Measurements from ENCODE around the gene PRAMEF8. TPM values are rescaled to one million over a fixed set of nuclear protein-coding genes. Genes with fewer than 3 reads are reported as not detected.
"Not testable (repeated sequence)": the region's sequence is repeated elsewhere in the genome, so short reads cannot be mapped to it uniquely, and the experiment has no call there.

The PRAMEF8 gene
- total RNA-seq (not detected), polyA plus RNA-seq (not detected)

DNA sequence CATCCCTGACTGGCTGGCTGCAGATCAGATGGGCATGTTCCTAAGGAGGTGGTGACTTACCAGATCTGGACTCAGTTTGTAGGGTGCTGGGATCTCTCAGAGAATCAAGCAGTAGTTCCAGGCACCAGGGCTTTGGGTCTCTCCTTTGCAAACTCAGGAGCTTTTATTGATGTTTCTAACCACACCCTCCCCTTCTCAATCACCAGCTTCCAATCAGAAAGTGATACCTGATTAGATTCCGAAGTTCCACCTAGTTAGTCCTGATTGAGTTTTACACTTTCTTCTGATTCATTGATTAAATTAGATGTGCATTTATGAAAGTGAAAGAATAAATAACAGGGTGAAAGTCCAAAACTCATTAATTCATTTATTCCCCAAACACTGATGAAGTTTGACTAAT is at the start of gene PRAMEF8:
Gene PRAMEF8 (minus strand): TSS at position 101 of the 400 bp plus-strand sequence. CDS start 1,046 bp downstream, outside the sequence.
- DNase-seq (ENCODE audit: extremely low spot score); H3K4me3 ChIP-seq (ENCODE audit: low read depth, low read length); H3K4me1 ChIP-seq (ENCODE audit: insufficient read depth); H3K27ac ChIP-seq (ENCODE audit: low read depth); H3K36me3 ChIP-seq (ENCODE audit: insufficient read depth): not testable (repeated sequence)
- no CpG with 5 or more reads among the region's 1 CpG for WGBS

DNA sequence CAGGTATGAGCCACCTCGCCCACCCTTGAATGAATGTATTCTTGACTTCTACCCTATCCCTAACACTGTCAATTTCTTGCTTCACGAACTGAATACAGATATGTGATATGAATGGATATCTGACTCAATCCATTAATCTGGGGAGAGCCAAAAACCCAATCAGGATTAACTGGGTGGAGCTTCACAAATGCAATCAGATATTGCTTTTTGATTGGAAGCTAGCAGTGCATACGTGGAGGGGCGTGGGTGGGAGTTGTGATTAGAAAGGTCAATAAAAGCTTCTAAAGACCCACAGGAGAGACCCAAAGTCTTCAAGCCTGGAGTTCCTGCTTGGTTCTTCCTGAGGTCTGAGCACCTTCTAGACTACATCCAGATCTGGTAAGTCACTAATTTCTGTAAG is 30.3 kb upstream of the PRAMEF8 start, which contains the start of gene PRAMEF15:
Gene PRAMEF15 (plus strand): TSS at position 301 of the 400 bp plus-strand sequence. CDS start 2,827 bp downstream, outside the sequence.
- H3K4me1 ChIP-seq (ENCODE audit: insufficient read depth); H3K36me3 ChIP-seq (ENCODE audit: insufficient read depth); DNase-seq (ENCODE audit: extremely low spot score); H3K4me3 ChIP-seq (ENCODE audit: low read depth, low read length); H3K27ac ChIP-seq (ENCODE audit: low read depth): not testable (repeated sequence)
- WGBS, result 52% methylated on average over 3 of the region's 4 CpGs

DNA sequence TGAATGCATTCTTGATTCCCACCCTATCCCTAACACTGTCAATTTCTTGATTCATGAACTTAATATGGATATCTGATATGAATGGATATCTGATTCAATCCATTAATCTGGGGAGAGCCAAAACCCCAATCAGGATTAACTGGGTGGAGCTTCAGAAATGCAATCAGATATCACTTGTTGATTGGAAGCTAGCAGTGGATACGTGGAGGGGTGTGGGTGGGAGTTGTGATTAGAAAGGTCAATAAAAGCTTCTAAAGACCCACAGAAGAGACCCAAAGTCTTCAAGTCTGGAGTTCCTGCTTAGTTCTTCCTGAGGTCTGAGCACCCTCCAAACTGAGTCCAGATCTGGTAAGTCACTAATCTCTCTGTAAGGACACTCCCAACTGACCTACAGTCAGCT is 18.3 kb upstream of the PRAMEF8 start, which contains the start of gene PRAMEF33:
Gene PRAMEF33 (plus strand): TSS at position 301 of the 400 bp plus-strand sequence. CDS start 2,416 bp downstream, outside the sequence.
- H3K4me1 ChIP-seq (ENCODE audit: insufficient read depth); DNase-seq (ENCODE audit: extremely low spot score); H3K4me3 ChIP-seq (ENCODE audit: low read depth, low read length); H3K36me3 ChIP-seq (ENCODE audit: insufficient read depth); H3K27ac ChIP-seq (ENCODE audit: low read depth): not testable (repeated sequence)
- WGBS, result no CpG with 5 or more reads among the region's 1 CpG

DNA sequence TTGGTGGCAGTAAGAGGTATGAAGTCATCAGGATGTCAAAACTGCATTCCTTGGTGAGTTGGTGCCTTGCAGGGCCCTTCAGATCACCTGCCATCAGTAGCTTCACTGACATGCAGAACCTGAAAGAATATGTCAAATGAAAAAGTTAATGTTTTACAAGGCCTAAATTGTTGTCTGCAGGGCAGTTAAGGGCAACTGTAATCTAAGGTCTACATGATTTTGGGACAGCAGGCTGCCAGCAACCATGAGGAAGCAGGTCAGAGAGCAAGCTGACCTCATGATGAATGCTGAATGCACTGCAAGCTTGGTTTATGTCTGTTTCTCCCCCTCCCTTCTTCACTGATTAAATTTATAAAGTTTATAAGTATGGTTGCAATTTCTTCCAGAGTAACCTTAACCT is 17.3 kb upstream of the PRAMEF8 start:
- not testable (repeated sequence) for H3K4me1 ChIP-seq (ENCODE audit: insufficient read depth); H3K36me3 ChIP-seq (ENCODE audit: insufficient read depth); DNase-seq (ENCODE audit: extremely low spot score); H3K27ac ChIP-seq (ENCODE audit: low read depth); H3K4me3 ChIP-seq (ENCODE audit: low read depth, low read length)

DNA sequence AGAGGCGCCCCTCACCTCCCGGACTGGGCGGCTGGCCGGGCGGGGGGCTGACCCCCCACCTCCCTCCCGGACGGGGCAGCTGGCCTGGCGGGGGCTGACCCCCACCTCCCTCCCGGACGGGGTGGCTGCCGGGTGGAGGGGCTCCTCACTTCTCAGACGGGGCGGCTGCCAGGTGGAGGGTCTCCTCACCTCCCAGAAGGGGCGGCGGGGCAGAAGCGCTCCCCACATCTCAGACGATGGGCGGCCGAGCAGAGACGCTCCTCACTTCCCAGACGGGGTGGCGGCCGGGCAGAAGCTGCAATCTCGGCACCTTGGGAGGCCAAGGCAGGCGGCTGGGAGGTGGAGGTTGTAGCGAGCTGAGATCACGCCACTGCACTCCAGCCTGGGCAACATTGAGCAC is 13.8 kb upstream of the PRAMEF8 start:
- H3K4me1 ChIP-seq (ENCODE audit: insufficient read depth); H3K4me3 ChIP-seq (ENCODE audit: low read depth, low read length); DNase-seq (ENCODE audit: extremely low spot score); H3K36me3 ChIP-seq (ENCODE audit: insufficient read depth); H3K27ac ChIP-seq (ENCODE audit: low read depth): not testable (repeated sequence)
- 95% methylated on average over 9 of the region's 27 CpGs for WGBS

DNA sequence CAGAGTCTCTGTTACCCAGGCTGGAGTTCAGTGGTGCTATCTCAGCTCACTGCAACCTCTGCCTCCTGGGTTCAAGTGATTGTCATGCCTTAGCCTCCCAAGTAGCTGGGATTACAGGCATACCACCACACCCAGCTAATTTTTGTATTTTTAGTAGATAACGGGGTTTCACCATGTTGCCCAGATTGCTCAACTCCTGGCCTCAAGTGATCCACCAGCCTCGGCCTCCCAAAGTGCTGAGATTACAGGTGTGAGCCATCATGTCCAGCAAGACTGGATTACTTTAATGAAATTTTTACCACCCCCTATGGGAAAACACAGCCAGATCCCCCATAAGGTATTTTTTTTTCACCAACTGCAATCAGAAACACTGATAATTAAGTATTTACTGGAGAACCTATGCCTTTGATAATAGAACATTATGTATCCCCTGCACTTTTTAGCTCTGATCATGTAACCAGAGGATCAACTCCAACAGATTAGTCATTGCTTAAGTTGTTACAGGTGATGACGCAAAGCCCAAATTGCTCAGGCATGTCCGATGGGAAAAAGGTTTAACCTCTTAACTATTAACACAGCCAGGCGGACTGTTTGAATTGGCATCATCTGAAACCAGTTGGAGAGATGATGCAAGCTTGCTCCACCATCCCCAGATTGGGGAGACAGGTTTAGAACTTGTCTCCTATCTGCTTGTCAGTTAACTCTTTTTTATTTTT is 12.4 kb upstream of the PRAMEF8 start:
- not testable (repeated sequence) for H3K36me3 ChIP-seq (ENCODE audit: insufficient read depth); DNase-seq (ENCODE audit: extremely low spot score)

DNA sequence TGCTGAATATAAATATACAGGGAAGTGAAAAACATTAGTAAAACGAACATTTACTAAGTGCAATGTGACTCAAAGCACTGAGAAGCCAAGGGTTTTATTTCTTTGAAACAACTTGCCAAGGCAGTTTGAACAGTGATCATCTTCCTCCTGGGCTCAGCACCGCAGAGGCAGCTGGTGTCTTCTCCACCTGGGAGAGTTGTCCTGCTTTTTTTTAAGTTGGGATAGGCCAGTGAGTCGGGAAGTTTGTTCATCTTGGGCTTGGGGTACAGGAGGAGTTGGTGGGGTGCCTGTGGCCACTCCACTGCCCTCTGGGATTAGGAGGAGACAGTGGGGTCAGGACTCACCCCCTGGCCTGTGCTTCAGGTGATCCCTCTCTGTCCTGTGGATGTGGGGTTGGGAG is 4.1 kb upstream of the PRAMEF8 start:
- not testable (repeated sequence) for H3K4me3 ChIP-seq (ENCODE audit: low read depth, low read length); H3K4me1 ChIP-seq (ENCODE audit: insufficient read depth); DNase-seq (ENCODE audit: extremely low spot score); H3K36me3 ChIP-seq (ENCODE audit: insufficient read depth); H3K27ac ChIP-seq (ENCODE audit: low read depth)
- 74% methylated on average over 2 of the region's 3 CpGs for WGBS

More for the DNA sequence above, 12.4 kb upstream of the PRAMEF8 start:
- not testable (repeated sequence) for H3K4me1 ChIP-seq (ENCODE audit: insufficient read depth); H3K4me3 ChIP-seq (ENCODE audit: low read depth, low read length); H3K27ac ChIP-seq (ENCODE audit: low read depth)
- 89% methylated on average over 2 of the region's 5 CpGs for WGBS

DNA sequence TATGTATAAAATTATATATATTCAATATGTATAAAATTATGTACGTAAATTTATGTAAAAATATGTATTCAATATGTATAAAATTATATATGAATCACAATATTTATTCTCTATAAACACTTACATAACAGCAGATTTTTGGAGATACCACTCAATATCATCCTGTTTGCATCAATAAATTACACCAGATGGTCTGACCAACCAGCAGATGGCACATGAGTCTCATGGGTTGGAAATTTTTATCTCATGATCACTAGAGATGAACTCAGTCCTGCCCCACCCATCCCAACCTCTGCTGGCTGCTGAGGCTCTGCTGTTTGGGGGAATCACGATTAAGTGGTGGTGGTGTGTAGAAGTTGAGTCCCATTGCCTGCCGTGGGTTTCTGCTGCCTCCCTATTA is 5.3 kb downstream of the PRAMEF8 start:
- DNase-seq (ENCODE audit: extremely low spot score); H3K36me3 ChIP-seq (ENCODE audit: insufficient read depth); H3K4me3 ChIP-seq (ENCODE audit: low read depth, low read length); H3K4me1 ChIP-seq (ENCODE audit: insufficient read depth); H3K27ac ChIP-seq (ENCODE audit: low read depth): not testable (repeated sequence)
- WGBS, result 70% methylated on average over 3 of the region's 3 CpGs

DNA sequence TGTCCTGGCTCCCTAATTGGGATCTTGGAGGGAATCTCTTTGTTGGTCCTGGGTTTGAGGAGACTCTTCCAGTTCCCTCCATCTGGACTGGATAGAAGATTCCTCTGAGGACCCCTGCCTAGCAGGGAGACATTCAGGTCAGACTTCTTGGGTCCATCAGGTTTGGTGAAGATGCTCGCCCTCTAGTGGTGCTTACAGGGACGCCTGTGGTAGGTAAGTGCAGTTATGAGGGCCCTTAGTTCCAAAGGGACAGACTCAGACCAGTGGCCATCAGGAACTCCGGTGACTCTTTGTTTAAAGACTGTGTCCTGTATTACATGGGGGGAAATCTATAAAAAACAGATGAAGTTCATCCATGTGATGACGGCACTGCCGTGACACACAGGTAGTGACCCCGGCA is 7.9 kb downstream of the PRAMEF8 start:
- H3K36me3 ChIP-seq (ENCODE audit: insufficient read depth); H3K4me1 ChIP-seq (ENCODE audit: insufficient read depth); DNase-seq (ENCODE audit: extremely low spot score); H3K4me3 ChIP-seq (ENCODE audit: low read depth, low read length); H3K27ac ChIP-seq (ENCODE audit: low read depth): not testable (repeated sequence)
- 56% methylated on average over 5 of the region's 6 CpGs for WGBS

DNA sequence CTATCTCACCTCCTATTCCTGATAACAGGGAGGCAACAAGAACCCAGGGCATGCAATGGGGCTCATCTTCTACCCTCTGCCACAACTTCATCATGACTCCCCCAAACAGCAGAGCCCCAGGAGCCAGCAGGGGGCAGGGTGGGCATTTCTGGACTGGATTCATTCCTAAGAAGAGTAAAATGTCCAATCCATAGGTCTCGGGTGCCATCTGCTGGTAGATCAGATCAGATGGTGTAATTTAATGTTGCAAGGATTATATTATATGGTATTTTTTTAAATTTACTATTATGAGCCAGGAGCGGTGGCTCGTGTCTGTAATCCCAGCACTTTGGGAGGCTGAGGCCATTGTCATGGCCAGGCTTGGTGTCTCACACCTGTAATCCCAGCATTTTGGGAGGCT is 19.8 kb downstream of the PRAMEF8 start:
- H3K4me1 ChIP-seq (ENCODE audit: insufficient read depth); H3K4me3 ChIP-seq (ENCODE audit: low read depth, low read length); DNase-seq (ENCODE audit: extremely low spot score); H3K36me3 ChIP-seq (ENCODE audit: insufficient read depth); H3K27ac ChIP-seq (ENCODE audit: low read depth): not testable (repeated sequence)
- 50% methylated on average over 2 of the region's 3 CpGs for WGBS

DNA sequence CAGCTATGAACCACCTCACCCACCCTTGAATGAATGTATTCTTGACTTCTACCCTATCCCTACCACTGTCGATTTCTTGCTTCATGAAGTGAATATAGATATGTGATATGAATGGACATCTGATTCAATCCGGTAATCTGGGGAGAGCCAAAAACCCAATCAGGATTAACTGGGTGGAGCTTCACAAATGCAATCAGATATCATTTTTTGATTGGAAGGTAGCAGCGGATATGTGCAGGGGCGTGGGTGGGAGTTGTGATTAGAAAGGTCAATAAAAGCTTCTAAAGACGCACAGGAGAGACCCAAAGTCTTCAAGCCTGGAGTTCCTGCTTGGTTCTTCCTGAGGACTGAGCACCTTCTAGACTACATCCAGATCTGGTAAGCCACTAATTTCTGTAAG is 31.0 kb downstream of the PRAMEF8 start, which contains the start of gene PRAMEF5:
Gene PRAMEF5 (plus strand): TSS at position 301 of the 400 bp plus-strand sequence. CDS start 5,071 bp downstream, outside the sequence.
- 92% methylated on average over 2 of the region's 5 CpGs for WGBS
- not testable (repeated sequence) for H3K4me3 ChIP-seq (ENCODE audit: low read depth, low read length); H3K4me1 ChIP-seq (ENCODE audit: insufficient read depth); H3K36me3 ChIP-seq (ENCODE audit: insufficient read depth); H3K27ac ChIP-seq (ENCODE audit: low read depth); DNase-seq (ENCODE audit: extremely low spot score)

DNA sequence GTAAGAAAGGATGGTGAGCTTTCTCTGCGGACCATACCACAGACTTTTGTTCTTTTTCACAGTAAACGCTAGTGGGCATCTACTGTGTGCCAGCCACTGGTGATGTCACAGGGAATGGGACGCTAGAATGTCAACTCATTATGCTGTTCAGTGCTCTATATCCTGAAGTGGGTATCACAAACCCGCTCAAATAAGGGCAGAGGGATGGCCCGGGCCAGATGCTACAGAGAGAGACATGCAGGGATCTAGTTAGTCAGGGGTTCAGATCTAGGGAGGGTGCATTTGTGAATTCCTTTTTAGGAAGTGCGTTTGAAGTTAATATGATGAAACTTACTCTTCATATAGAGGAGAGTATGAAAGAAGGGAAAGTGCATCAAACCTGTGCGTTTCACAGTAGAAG is 37.8 kb downstream of the PRAMEF8 start:
- H3K4me1 ChIP-seq (ENCODE audit: insufficient read depth); DNase-seq (ENCODE audit: extremely low spot score); H3K36me3 ChIP-seq (ENCODE audit: insufficient read depth); H3K4me3 ChIP-seq (ENCODE audit: low read depth, low read length); H3K27ac ChIP-seq (ENCODE audit: low read depth): not testable (repeated sequence)
- 77% methylated on average over 6 of the region's 7 CpGs for WGBS

DNA sequence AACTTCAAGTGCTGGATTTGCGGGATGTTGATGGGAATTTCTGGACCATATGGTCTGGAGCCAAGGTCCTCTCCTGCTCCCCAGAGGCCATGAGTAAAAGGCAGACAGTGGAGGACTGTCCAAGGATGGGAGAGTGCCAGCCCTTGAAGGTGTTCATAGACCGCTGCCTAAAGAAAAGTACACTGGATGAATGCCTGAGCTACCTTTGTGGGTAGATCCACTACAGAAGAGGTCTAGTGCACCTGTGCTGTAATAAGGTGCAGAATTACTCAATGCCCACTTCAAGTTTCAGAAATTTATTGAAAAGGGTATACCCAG is 38.4 kb downstream of the PRAMEF8 start:
- H3K4me3 ChIP-seq (ENCODE audit: low read depth, low read length); H3K36me3 ChIP-seq (ENCODE audit: insufficient read depth); H3K4me1 ChIP-seq (ENCODE audit: insufficient read depth); H3K27ac ChIP-seq (ENCODE audit: low read depth); DNase-seq (ENCODE audit: extremely low spot score): not testable (repeated sequence)
- 69% methylated on average over 2 of the region's 2 CpGs for WGBS

DNA sequence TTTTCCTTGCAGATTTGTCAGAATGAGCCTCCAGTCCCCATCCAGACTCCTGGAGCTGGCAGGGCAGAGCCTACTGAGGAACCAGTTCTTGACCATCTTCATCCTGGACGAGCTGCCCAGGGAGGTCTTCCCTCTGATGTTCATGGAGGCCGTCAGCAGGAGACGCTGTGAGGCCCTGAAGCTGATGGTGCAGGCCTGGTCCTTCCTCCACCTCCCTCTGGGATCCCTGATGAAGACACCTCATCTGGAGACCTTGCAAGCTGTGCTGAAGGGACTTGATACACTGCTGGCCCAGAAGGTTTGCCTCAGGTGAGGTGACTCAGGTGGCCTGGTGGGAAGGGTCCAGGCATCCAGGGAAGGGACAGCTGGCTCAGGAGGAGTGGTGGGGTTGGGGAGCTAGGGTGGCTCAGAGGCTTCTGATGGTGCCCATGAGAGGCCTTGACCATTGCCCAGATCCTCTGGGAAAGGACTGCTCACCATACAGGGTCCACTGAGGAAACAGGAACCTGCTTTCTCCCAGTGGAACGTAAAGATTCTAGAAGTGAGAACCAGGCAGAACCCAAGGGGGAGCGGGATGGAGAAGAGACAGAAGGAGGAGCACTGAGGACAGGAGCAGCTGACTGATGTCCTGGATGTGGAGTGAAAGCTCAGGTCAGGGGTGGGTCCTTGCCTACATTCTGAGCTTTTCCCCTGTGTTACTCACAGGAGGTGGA is 38.9 kb downstream of the PRAMEF8 start:
- not testable (repeated sequence) for H3K36me3 ChIP-seq (ENCODE audit: insufficient read depth); DNase-seq (ENCODE audit: extremely low spot score); H3K4me3 ChIP-seq (ENCODE audit: low read depth, low read length); H3K4me1 ChIP-seq (ENCODE audit: insufficient read depth); H3K27ac ChIP-seq (ENCODE audit: low read depth)
- WGBS, result 68% methylated on average over 5 of the region's 5 CpGs
